GM12874 (cell line): ENCODE measurements around the gene EPB41L2.

ENCODE experiments used
- TF ChIP-seq, protein P1 (sequence below): IDR thresholded peaks from 2 replicates; pipeline ENCODE4 v1.5.1; 2011; ENCODE audit warnings: low read depth, mild to moderate bottlenecking, control low read depth, low read length, moderate library complexity; ENCODE audit not compliant: insufficient read depth

EPB41L2 gene

DNA sequence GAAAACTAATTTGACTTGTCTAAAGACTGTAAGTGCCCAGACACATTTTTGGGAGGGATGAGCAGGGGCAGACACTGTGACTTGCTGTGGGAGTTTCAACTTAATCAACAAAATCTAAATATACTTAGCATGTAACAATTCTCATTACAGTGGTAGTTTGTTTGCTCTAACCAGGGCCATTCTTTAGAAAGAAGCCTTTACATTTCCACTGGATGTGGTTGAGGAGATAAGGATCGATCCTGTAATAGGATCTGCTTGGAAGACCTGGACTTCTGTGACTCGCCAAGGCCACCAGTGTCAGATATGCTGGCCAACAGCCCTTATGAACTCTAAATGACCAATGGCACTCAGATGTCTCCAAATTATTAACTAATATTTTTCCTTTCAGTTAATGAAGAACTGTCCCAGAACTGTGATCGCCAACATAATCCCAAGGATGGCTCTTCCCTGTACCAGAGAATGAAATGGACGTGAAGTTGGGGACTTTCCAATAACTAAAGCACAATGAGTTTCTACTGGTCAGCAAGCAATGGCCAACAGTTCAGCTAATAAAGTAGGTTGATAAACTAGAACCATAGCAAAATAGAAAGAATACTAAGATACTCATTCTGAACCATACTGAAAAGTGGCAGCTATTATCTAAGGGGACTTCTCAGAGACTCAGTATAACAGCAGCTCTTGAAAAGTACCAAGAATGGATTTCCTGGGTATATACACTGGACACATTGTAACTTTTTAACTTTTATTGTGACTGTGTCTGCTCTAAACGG is 228.4 kb downstream of the EPB41L2 start:
- TF ChIP-seq, protein P1, sequence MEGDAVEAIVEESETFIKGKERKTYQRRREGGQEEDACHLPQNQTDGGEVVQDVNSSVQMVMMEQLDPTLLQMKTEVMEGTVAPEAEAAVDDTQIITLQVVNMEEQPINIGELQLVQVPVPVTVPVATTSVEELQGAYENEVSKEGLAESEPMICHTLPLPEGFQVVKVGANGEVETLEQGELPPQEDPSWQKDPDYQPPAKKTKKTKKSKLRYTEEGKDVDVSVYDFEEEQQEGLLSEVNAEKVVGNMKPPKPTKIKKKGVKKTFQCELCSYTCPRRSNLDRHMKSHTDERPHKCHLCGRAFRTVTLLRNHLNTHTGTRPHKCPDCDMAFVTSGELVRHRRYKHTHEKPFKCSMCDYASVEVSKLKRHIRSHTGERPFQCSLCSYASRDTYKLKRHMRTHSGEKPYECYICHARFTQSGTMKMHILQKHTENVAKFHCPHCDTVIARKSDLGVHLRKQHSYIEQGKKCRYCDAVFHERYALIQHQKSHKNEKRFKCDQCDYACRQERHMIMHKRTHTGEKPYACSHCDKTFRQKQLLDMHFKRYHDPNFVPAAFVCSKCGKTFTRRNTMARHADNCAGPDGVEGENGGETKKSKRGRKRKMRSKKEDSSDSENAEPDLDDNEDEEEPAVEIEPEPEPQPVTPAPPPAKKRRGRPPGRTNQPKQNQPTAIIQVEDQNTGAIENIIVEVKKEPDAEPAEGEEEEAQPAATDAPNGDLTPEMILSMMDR = no peak

DNA sequence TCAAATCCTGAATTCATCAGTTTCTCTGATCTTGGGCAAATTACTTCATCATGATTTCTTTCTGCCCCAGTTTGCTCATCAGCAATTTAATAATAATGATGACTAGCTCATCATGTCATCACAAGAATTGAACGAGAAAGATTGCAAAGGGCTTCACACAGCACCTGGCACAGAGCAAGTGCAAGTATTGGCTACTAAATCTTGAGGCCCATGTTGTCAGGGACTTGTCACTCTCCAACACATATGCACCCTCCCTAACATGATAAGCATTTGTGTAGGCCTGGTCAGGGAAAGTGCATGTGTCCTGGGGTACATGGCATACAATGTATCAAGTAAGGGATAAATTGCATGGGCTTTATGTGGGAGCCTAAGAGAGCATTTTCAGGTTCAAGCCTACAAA is 229.5 kb downstream of the EPB41L2 start:
- TF ChIP-seq, protein P1 = no peak

DNA sequence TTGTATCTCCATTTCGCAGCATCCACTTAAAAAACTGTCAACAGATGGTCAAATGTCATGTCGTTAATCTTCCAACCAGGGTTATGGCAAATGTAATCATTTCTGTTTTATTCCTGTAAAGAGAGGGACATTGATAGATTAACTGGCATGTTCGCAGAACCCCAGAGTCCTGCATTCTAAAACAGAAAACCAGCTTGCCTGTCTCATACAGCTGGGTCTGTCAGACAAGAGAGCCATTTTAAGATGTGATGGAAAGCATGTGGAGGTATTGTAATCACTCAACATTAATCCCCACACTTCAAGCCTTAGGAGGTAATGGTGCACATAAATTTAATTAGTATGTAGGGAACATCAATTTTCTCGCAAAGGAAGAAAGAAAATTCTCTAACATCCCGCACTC is 231.4 kb downstream of the EPB41L2 start:
- TF ChIP-seq, protein P1 = no peak

DNA sequence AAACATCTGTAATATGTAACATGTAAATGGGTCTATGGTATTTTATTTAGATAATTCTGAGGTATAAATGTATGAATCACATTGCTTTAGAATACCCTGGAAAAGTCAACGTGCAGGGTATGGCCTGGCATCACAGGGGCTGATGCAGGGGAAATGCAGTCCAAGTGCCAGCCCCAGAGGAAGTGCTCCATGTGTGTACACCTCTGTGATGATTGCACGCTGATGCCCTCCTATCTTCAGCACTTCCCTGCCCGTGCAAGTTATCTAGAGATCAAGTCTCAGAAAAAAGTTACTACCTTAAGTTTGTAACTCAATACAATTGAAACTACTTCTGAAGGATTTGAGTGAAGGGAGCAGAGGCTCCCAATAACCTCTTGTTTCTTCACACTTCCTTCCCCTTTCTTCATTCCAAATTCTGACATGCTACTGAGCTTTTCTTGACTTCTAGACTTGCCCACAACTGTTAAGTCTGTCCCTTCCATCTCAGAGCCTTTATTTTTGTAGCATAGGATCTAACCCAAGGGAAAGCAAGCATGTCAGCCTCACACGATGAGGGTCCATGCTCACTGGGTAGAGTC is 233.6 kb downstream of the EPB41L2 start:
- TF ChIP-seq, protein P1 = no peak

DNA sequence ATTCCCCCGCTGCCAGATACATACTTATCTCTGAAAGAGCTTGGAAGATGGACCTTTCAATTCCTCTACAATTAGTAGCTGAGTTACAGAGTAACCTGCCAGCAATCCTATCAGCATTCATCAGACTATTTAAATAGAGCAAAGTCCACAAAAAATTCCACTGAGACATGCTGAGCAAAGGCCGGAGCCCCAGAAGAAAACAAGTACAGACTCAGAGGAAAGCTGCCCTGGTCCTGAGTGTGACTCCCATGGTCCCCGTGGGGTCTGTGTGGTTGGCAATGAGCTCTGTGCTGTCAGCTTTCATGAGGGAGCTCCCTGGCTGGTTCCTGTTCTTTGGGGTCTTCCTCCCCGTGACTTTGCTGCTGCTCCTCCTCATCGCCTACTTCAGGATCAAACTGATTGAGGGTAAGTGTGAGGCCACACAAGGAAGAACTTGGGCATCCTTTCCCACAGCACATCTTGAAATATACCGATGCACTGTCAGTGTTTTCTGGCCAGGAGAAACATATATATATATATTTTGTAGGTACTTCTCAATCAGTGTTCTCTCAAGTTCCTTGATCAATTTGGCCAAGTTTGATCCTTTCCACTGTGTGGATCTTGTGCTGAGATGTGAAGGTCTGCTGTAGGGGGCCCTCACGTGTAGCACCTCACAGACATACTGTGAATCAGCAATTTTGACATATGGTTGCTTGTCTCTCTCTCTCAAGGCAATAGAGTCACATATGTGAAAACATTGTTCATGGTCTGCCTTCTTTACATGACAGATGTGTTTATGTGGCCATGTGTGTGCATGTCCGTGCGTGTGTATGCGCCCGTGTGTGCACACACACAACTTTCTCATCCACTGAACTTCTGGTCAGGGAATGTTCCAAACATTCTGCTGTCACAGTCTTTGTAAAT is 235.5 kb downstream of the EPB41L2 start, which contains the start of gene SMLR1:
TSS of gene SMLR1 (plus strand) at position 160 of the 903 bp plus-strand sequence. CDS start at position 168, 8 bp downstream.
- TF ChIP-seq, protein P1 = no peak

DNA sequence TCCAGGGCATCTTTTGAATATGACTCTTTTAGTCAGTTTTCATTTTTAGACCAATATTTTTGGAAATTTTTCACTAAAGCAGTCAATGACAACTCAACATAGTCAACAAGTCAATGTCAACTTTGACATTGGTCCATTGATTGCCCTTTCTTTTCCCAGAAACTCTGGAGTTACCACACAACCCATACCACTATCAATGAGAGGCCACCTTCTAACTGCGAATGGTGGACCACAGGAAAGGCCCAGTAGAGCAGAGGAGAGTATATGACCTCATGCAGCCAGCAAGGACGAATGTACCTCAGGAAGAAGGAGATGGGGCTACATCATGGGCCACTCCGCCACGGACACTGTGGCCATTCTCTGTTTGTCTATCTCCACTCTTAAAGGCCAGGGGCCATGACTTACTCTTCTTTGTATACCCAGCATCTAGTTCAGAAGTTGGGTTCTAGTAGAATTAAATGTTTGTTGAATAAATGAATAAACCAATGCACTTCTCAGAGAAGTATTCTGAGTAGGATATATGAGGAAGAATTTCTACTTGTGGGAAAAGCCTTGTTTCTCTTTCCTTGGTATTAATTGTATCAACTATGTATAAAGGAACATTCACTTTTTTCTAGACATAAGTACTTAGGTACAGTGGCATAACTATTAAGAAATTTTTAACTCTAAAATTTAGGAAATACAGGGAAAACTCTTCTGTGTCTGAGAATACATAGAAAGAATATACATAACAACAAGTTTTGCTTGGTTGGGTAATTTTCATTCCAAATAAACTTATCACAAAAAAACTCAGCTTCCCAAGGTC is 236.4 kb downstream of the EPB41L2 start:
- TF ChIP-seq, protein P1 = no peak
